WTC11 (cell line): Measurements from ENCODE around the gene CIAPIN1. TPM values are rescaled to one million over a fixed set of nuclear protein-coding genes. Genes with fewer than 3 reads are reported as not detected.

Experiments
- ATAC-seq: fragments of 200-7000 bp; cut with Tn5 transposase; 2 replicates; pipeline ENCODE4 v1.10.0; 2021; ENCODE audit warnings: mild to moderate bottlenecking, moderate library complexity
- CTCF ChIA-PET: fragments of 300-600 bp; sonication (Branson Sonifier 250); formaldehyde crosslinking; loops from one replicate; lab custom pipeline; 2021; ENCODE audit warnings: antibody characterized with exemption; lab: Charles Lee
- POLR2A ChIA-PET: fragments of 350-600 bp; sonication (Branson Sonifier 250); formaldehyde crosslinking; loops from one replicate; lab custom pipeline; 2021; ENCODE audit warnings: antibody characterized with exemption; lab: Charles Lee
- DNase-seq: peaks from one replicate; pipeline ENCODE4 v3.0.0; 2021; ENCODE audit warnings: low spot score
- H3K27ac Mint-ChIP-seq: 2 replicates; pipeline ENCODE4 v1.8.0; 2021; ENCODE audit warnings: mixed read lengths
- H3K27me3 Mint-ChIP-seq: 2 replicates; pipeline ENCODE4 v1.8.0; 2021; ENCODE audit warnings: low read depth, mild to moderate bottlenecking, moderate library complexity, mixed read lengths
- H3K36me3 Mint-ChIP-seq: 2 replicates; pipeline ENCODE4 v1.8.0; 2021; ENCODE audit warnings: mixed read lengths
- H3K4me1 Mint-ChIP-seq: 2 replicates; pipeline ENCODE4 v1.8.0; 2022; ENCODE audit warnings: mixed read lengths
- H3K4me3 Mint-ChIP-seq: 2 replicates; pipeline ENCODE4 v1.8.0; 2021; ENCODE audit warnings: mild to moderate bottlenecking, moderate library complexity, mixed read lengths
- H3K9me3 Mint-ChIP-seq: 2 replicates; pipeline ENCODE4 v1.8.0; 2021; ENCODE audit warnings: mixed read lengths
- EMX1 ChIP-seq: fragments of 250-450 bp; sonication (Bioruptor Pico); IDR thresholded peaks from 2 replicates; pipeline ENCODE4 v1.8.0; 2021; ENCODE audit warnings: mild to moderate bottlenecking
- IRF2 ChIP-seq: sonication (generic); formaldehyde crosslinking; IDR thresholded peaks from 2 replicates; pipeline ENCODE4 v1.8.0; 2022; ENCODE audit warnings: low read depth, missing genetic modification reagents, borderline replicate concordance
- KAT7 ChIP-seq: sonication (generic); formaldehyde crosslinking; IDR thresholded peaks from 2 replicates; pipeline ENCODE4 v1.8.1; 2023; ENCODE audit warnings: missing genetic modification reagents, mild to moderate bottlenecking, borderline replicate concordance
- NFYB ChIP-seq: sonication (generic); formaldehyde crosslinking; conservative IDR thresholded peaks from 2 replicates; pipeline ENCODE4 v1.8.0; 2022; ENCODE audit warnings: low read depth, missing genetic modification reagents
- OVOL2 ChIP-seq: fragments of 250-450 bp; sonication (Bioruptor Pico); IDR thresholded peaks from 2 replicates; pipeline ENCODE4 v1.9.0; 2021; ENCODE audit warnings: mild to moderate bottlenecking, borderline replicate concordance
- TCF7 ChIP-seq: sonication (generic); formaldehyde crosslinking; IDR thresholded peaks from 2 replicates; pipeline ENCODE4 v1.8.0; 2022; ENCODE audit warnings: mild to moderate bottlenecking, low read depth, missing genetic modification reagents, moderate library complexity
- ZNF138 ChIP-seq: sonication (generic); formaldehyde crosslinking; conservative IDR thresholded peaks from 2 replicates; pipeline ENCODE4 v1.8.1; 2022; ENCODE audit warnings: mild to moderate bottlenecking, moderate library complexity, missing genetic modification reagents
- ZNF263 ChIP-seq: sonication (generic); formaldehyde crosslinking; IDR thresholded peaks from 2 replicates; pipeline ENCODE4 v1.8.1; 2022; ENCODE audit warnings: low read depth, mild to moderate bottlenecking, moderate library complexity, missing genetic modification reagents
- ZNF396 ChIP-seq: fragments of 250-450 bp; sonication (Bioruptor Pico); IDR thresholded peaks from 2 replicates; pipeline ENCODE4 v1.8.0; 2021; ENCODE audit warnings: mild to moderate bottlenecking, moderate library complexity, borderline replicate concordance
- ZNF671 ChIP-seq: fragments of 250-450 bp; sonication (Bioruptor Pico); IDR thresholded peaks from 2 replicates; pipeline ENCODE4 v1.8.0; 2021; ENCODE audit warnings: mild to moderate bottlenecking
- total RNA-seq: library from RNA; stranded (reverse); gene quantifications from 3 replicates; pipeline ENCODE4 v1.2.3, GENCODE V29; 2021
- TF ChIP-seq, protein P1 (sequence below): fragments of 250-450 bp; sonication (Bioruptor Pico); IDR thresholded peaks from 2 replicates; pipeline ENCODE4 v1.9.0; 2021; ENCODE audit warnings: mild to moderate bottlenecking
- TF ChIP-seq, protein P2 (sequence below): sonication (generic); formaldehyde crosslinking; IDR thresholded peaks from 2 replicates; pipeline ENCODE4 v1.8.1; 2023; ENCODE audit warnings: mild to moderate bottlenecking, missing genetic modification reagents
- TF ChIP-seq, protein P3 (sequence below): sonication (generic); formaldehyde crosslinking; IDR thresholded peaks from 2 replicates; pipeline ENCODE4 v1.8.1; 2022; ENCODE audit warnings: low read depth, mild to moderate bottlenecking, moderate library complexity, missing genetic modification reagents, borderline replicate concordance
- TF ChIP-seq, protein P4 (sequence below): sonication (generic); formaldehyde crosslinking; IDR thresholded peaks from 2 replicates; pipeline ENCODE4 v1.8.0; 2022; ENCODE audit warnings: missing genetic modification reagents
- TF ChIP-seq, protein P5 (sequence below): sonication (generic); formaldehyde crosslinking; IDR thresholded peaks from 2 replicates; pipeline ENCODE4 v1.8.1; 2023; ENCODE audit warnings: mild to moderate bottlenecking, moderate library complexity, missing genetic modification reagents
- TF ChIP-seq, protein P6 (sequence below): fragments of 200-600 bp; IDR thresholded peaks from 2 replicates; pipeline ENCODE4 v1.8.0; 2022; ENCODE audit warnings: antibody characterized with exemption
- TF ChIP-seq, protein P7 (sequence below): sonication (generic); formaldehyde crosslinking; IDR thresholded peaks from 2 replicates; pipeline ENCODE4 v1.8.1; 2022; ENCODE audit warnings: mild to moderate bottlenecking, missing genetic modification reagents, moderate library complexity, borderline replicate concordance
- TF ChIP-seq, protein P8 (sequence below): fragments of 250-450 bp; sonication (Bioruptor Pico); conservative IDR thresholded peaks from 2 replicates; pipeline ENCODE4 v1.9.0; 2021; ENCODE audit warnings: mild to moderate bottlenecking

The CIAPIN1 gene
- total RNA-seq, 1 experiment from 2014 or later = 87.9 TPM

DNA sequence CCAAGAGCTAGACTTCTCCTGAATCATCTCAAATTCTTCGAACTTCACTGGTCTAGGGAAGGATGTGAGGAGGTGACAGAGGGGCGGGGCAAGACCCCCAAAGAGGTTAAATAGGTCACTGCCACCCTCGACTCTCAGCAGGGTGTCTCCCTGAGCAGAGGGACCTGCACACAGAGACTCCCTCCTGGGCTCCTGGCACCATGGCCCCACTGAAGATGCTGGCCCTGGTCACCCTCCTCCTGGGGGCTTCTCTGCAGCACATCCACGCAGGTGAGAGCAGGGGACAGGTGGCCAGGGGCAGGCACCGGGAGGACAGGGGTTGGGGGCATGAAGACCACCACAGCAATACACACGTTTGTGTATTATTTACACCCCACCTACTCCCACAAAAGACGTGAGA, 33.5 kb downstream of the CIAPIN1 start (continued):
- TF ChIP-seq, protein P1, sequence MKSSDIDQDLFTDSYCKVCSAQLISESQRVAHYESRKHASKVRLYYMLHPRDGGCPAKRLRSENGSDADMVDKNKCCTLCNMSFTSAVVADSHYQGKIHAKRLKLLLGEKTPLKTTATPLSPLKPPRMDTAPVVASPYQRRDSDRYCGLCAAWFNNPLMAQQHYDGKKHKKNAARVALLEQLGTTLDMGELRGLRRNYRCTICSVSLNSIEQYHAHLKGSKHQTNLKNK = no peak
- TF ChIP-seq EMX1 (CRISPR knock-in tag) (no peak), ZNF671 (CRISPR knock-in tag) (no peak), NFYB (no peak), OVOL2 (CRISPR knock-in tag) (no peak)
- TF ChIP-seq, protein P2, sequence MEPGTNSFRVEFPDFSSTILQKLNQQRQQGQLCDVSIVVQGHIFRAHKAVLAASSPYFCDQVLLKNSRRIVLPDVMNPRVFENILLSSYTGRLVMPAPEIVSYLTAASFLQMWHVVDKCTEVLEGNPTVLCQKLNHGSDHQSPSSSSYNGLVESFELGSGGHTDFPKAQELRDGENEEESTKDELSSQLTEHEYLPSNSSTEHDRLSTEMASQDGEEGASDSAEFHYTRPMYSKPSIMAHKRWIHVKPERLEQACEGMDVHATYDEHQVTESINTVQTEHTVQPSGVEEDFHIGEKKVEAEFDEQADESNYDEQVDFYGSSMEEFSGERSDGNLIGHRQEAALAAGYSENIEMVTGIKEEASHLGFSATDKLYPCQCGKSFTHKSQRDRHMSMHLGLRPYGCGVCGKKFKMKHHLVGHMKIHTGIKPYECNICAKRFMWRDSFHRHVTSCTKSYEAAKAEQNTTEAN (CRISPR knock-in tag) = no peak
- TF ChIP-seq, protein P3, sequence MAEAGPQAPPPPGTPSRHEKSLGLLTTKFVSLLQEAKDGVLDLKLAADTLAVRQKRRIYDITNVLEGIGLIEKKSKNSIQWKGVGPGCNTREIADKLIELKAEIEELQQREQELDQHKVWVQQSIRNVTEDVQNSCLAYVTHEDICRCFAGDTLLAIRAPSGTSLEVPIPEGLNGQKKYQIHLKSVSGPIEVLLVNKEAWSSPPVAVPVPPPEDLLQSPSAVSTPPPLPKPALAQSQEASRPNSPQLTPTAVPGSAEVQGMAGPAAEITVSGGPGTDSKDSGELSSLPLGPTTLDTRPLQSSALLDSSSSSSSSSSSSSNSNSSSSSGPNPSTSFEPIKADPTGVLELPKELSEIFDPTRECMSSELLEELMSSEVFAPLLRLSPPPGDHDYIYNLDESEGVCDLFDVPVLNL (CRISPR knock-in tag) = no peak
- TF ChIP-seq, protein P4, sequence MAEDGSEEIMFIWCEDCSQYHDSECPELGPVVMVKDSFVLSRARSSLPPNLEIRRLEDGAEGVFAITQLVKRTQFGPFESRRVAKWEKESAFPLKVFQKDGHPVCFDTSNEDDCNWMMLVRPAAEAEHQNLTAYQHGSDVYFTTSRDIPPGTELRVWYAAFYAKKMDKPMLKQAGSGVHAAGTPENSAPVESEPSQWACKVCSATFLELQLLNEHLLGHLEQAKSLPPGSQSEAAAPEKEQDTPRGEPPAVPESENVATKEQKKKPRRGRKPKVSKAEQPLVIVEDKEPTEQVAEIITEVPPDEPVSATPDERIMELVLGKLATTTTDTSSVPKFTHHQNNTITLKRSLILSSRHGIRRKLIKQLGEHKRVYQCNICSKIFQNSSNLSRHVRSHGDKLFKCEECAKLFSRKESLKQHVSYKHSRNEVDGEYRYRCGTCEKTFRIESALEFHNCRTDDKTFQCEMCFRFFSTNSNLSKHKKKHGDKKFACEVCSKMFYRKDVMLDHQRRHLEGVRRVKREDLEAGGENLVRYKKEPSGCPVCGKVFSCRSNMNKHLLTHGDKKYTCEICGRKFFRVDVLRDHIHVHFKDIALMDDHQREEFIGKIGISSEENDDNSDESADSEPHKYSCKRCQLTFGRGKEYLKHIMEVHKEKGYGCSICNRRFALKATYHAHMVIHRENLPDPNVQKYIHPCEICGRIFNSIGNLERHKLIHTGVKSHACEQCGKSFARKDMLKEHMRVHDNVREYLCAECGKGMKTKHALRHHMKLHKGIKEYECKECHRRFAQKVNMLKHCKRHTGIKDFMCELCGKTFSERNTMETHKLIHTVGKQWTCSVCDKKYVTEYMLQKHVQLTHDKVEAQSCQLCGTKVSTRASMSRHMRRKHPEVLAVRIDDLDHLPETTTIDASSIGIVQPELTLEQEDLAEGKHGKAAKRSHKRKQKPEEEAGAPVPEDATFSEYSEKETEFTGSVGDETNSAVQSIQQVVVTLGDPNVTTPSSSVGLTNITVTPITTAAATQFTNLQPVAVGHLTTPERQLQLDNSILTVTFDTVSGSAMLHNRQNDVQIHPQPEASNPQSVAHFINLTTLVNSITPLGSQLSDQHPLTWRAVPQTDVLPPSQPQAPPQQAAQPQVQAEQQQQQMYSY (CRISPR knock-in tag) = no peak
- TF ChIP-seq, protein P5, sequence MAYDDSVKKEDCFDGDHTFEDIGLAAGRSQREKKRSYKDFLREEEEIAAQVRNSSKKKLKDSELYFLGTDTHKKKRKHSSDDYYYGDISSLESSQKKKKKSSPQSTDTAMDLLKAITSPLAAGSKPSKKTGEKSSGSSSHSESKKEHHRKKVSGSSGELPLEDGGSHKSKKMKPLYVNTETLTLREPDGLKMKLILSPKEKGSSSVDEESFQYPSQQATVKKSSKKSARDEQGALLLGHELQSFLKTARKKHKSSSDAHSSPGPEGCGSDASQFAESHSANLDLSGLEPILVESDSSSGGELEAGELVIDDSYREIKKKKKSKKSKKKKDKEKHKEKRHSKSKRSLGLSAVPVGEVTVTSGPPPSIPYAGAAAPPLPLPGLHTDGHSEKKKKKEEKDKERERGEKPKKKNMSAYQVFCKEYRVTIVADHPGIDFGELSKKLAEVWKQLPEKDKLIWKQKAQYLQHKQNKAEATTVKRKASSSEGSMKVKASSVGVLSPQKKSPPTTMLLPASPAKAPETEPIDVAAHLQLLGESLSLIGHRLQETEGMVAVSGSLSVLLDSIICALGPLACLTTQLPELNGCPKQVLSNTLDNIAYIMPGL (CRISPR knock-in tag) = no peak

DNA sequence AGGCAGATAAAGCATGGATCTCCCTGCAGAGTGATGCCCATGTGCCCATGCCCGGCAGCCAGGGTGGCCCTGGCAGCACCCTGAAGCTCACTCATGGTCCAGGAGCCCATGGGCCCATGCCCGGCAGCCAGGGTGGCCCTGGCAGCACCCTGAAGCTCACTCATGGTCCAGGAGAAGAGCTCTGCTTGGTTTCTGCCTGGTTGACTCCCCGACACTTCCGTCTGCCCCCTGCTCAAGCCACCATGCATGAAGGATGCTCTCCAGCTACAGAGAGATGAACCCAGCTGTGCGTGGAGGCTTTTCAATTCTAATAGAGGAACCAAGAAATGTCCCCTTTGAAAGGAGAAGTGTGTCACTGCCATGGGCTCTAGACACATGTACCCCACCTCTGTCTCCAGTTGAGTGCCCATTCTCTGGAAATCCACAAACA, 33.9 kb downstream of the CIAPIN1 start:
- Mint-ChIP-seq H3K4me3 (no peak overlapping the region), H3K4me1 (peaks cover 17% of the 10 kb centered on the region), H3K27ac (no peak overlapping the region), H3K27me3 (no peaks in the 10 kb centered on the region), H3K36me3 (no peaks in the 10 kb centered on the region), H3K9me3 (no peaks in the 10 kb centered on the region)
- POLR2A ChIA-PET = no interaction called here
- no peak for DNase-seq
- ATAC-seq = no peak
- CTCF ChIA-PET = interaction anchor here (0.5 kb wide), 1 partner anchor 42 kb away, joined by 4 read pairs; no protein-coding TSS in a partner anchor
- TF ChIP-seq ZNF396 (CRISPR knock-in tag) (no peak), ZNF263 (CRISPR knock-in tag) (no peak), IRF2 (CRISPR knock-in tag) (no peak), ZNF138 (CRISPR knock-in tag) (no peak), NFYB (no peak), KAT7 (CRISPR knock-in tag) (no peak), TCF7 (CRISPR knock-in tag) (no peak)
- TF ChIP-seq, protein P4 (CRISPR knock-in tag) = no peak
- TF ChIP-seq, protein P6, sequence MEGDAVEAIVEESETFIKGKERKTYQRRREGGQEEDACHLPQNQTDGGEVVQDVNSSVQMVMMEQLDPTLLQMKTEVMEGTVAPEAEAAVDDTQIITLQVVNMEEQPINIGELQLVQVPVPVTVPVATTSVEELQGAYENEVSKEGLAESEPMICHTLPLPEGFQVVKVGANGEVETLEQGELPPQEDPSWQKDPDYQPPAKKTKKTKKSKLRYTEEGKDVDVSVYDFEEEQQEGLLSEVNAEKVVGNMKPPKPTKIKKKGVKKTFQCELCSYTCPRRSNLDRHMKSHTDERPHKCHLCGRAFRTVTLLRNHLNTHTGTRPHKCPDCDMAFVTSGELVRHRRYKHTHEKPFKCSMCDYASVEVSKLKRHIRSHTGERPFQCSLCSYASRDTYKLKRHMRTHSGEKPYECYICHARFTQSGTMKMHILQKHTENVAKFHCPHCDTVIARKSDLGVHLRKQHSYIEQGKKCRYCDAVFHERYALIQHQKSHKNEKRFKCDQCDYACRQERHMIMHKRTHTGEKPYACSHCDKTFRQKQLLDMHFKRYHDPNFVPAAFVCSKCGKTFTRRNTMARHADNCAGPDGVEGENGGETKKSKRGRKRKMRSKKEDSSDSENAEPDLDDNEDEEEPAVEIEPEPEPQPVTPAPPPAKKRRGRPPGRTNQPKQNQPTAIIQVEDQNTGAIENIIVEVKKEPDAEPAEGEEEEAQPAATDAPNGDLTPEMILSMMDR = no peak
- TF ChIP-seq, protein P7, sequence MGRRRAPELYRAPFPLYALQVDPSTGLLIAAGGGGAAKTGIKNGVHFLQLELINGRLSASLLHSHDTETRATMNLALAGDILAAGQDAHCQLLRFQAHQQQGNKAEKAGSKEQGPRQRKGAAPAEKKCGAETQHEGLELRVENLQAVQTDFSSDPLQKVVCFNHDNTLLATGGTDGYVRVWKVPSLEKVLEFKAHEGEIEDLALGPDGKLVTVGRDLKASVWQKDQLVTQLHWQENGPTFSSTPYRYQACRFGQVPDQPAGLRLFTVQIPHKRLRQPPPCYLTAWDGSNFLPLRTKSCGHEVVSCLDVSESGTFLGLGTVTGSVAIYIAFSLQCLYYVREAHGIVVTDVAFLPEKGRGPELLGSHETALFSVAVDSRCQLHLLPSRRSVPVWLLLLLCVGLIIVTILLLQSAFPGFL = no peak
- TF ChIP-seq, protein P8, sequence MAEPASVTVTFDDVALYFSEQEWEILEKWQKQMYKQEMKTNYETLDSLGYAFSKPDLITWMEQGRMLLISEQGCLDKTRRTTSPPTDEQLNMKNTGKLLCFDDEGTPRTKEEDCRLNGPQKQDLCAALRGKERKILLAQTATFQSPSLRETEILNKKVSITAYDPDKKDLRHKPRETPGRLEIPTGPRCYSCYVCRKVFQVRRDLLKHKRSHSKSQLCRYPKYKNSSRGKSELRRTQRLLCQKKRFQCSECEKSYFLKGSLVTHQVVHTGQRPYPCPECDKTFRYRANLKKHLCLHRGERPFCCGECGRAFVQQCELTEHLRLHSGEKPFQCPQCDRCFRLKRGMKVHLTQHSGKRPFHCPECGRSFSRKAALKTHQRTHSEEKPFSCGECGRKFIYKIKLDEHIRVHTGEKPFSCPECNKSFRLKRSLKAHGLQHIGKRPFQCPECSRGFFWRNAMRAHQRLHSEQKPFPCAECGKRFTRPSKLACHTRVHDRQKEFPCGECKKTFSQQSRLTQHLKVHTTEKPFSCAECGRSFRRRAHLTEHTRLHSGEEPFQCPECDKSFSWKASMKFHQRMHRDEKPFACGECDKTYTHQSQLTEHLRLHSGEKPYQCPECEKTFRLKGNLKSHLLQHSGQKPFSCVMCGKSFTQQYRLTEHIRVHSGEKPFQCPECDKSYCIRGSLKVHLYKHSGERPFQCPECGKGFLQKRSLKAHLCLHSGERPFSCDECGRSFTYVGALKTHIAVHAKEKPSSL (CRISPR knock-in tag) = no peak
